ENCODE results near the gene PDE4B. TPM values are rescaled to one million over a fixed set of nuclear protein-coding genes. Genes with fewer than 3 reads are reported as not detected.

PDE4B gene
- total and polyA plus RNA-seq, 10 of the 15 experiments (the other 5 are each of a cell fraction or from before 2014, with no cell fraction given): 3.0 to 13.2 (median 5.7) TPM

- ChIA-PET POLR2A (no interaction called here), SMC1A (ENCODE audit: uncharacterized antibody, unreplicated experiment) (no interaction called here), CTCF (no interaction called here), RAD21 (ENCODE audit: unreplicated experiment) (interaction anchor here (1.5 kb wide), 1 partner anchor 73 kb away, joined by 3 read pairs; no protein-coding TSS in a partner anchor)
- no peak overlapping the region for H3K4me2 ChIP-seq (ENCODE audit: control insufficient read depth, insufficient read depth)
- DNase-seq (ENCODE audit: low read depth, low spot score) (no peak), ATAC-seq (no peak), FAIRE-seq (no peak)
- H4K20me1 ChIP-seq (ENCODE audit: control insufficient read depth, insufficient read depth): no peaks in the 10 kb centered on the region
- BruUV-seq (replicated peaks): no TSS peak
- no peak overlapping the region for H3K27ac ChIP-seq (ENCODE audit: control insufficient read depth, insufficient read depth)
- H2AFZ ChIP-seq (ENCODE audit: control insufficient read depth, low read depth, low read length): no peak overlapping the region
- H3K9me3 ChIP-seq (replicated peaks; ENCODE audit: control insufficient read depth, insufficient read depth, low read length): no peaks in the 10 kb centered on the region
- no peak overlapping the region for H3K4me3 ChIP-seq
- WGBS (ENCODE audit: insufficient coverage, insufficient replicate concordance, low lambda C conversion rate, missing lambda C conversion rate): 7% methylated on average over 6 of the region's 6 CpGs
- H3K36me3 ChIP-seq (ENCODE audit: control insufficient read depth in 2 of 2, insufficient read depth in 2 of 2, low read length in 1 of 2): no peaks in the 10 kb centered on the region
- no peaks in the 10 kb centered on the region for H3K4me1 ChIP-seq (ENCODE audit: control insufficient read depth, insufficient read depth, low read length)
- no peaks in the 10 kb centered on the region for H3K27me3 ChIP-seq (replicated peaks in 1 of 2; ENCODE audit: control insufficient read depth in 2 of 2, insufficient read depth in 2 of 2, low read length in 1 of 2)
- H3K9ac ChIP-seq (ENCODE audit: control insufficient read depth, insufficient read depth, low read length): no peak overlapping the region
- intact Hi-C loops (cut with micrococcal nuclease; ENCODE audit: unreplicated experiment): no loop called here
- in situ Hi-C loops (cut with MboI): no loop called here
- no peak for TF ChIP-seq ZSCAN29 (IDR thresholded peaks at IDR 0.05)
- no peak for TF ChIP-seq EP300 (IDR thresholded peaks at IDR 0.05; ENCODE audit: borderline replicate concordance in 1 of 2, control insufficient read depth in 1 of 2, low read depth in 2 of 2, low read length in 2 of 2)
- TF ChIP-seq HDGF (IDR thresholded peaks at IDR 0.05): no peak
- no peak for TF ChIP-seq SIN3A (IDR thresholded peaks at IDR 0.05; ENCODE audit: low read depth, low read length)
- TF ChIP-seq ZNF274 (IDR thresholded peaks at IDR 0.05; ENCODE audit: insufficient read depth, insufficient read length): no peak
- TF ChIP-seq ATF3 (IDR thresholded peaks at IDR 0.05; ENCODE audit: borderline replicate concordance, extremely low read depth, low read depth, low read length): no peak
- TF ChIP-seq MTA2 (IDR thresholded peaks at IDR 0.05; ENCODE audit: low read depth): no peak
- TF ChIP-seq CBFB (IDR thresholded peaks at IDR 0.05; ENCODE audit: low read depth): no peak
- no peaks in the 10 kb centered on the region for H3K79me2 ChIP-seq (ENCODE audit: control insufficient read depth, insufficient read depth, low read length)
Measured at GRCh38 chr1:66168948-66169671, 376.4 kb downstream of the PDE4B start.

Data from GM12878 (cell line).